Progenitor cell of endocrine pancreas (in vitro differentiated cells): Measurements from ENCODE around the gene RNF31. TPM values are rescaled to one million over a fixed set of nuclear protein-coding genes. Genes with fewer than 3 reads are reported as not detected.

Experiments
- DNase-seq: peaks from one replicate; pipeline ENCODE4 v3.0.0; 2021; ENCODE audit warnings: low spot score; ENCODE audit not compliant: unreplicated experiment
- H3K27ac Mint-ChIP-seq: 2 replicates; pipeline ENCODE4 v1.8.0; 2021; ENCODE audit warnings: mild to moderate bottlenecking, moderate library complexity, mixed read lengths
- H3K27me3 Mint-ChIP-seq: 2 replicates; pipeline ENCODE4 v1.8.0; 2021; ENCODE audit warnings: mixed read lengths
- H3K36me3 Mint-ChIP-seq: 2 replicates; pipeline ENCODE4 v1.8.0; 2022; ENCODE audit warnings: mixed read lengths; ENCODE audit not compliant: insufficient read depth
- H3K4me1 Mint-ChIP-seq: 2 replicates; pipeline ENCODE4 v1.8.0; 2021; ENCODE audit warnings: low read depth, mixed read lengths
- H3K4me3 Mint-ChIP-seq: 2 replicates; pipeline ENCODE4 v1.8.0; 2021; ENCODE audit warnings: low read depth, mild to moderate bottlenecking, moderate library complexity, mixed read lengths
- H3K9me3 Mint-ChIP-seq: 2 replicates; pipeline ENCODE4 v1.8.0; 2021; ENCODE audit warnings: low read depth, mixed read lengths
- total RNA-seq: library from RNA; stranded (reverse); gene quantifications from 2 replicates; pipeline ENCODE4 v1.2.1, GENCODE V29; 2021
- TF ChIP-seq, protein P1 (sequence below): fragments of 200-600 bp; sonication (generic); IDR thresholded peaks from one replicate; pipeline ENCODE4 v1.5.0; 2021; ENCODE audit warnings: antibody characterized with exemption, mild to moderate bottlenecking; ENCODE audit not compliant: unreplicated experiment

Gene RNF31
- total RNA-seq, 1 donor from 2014 or later, result 104 TPM

DNA sequence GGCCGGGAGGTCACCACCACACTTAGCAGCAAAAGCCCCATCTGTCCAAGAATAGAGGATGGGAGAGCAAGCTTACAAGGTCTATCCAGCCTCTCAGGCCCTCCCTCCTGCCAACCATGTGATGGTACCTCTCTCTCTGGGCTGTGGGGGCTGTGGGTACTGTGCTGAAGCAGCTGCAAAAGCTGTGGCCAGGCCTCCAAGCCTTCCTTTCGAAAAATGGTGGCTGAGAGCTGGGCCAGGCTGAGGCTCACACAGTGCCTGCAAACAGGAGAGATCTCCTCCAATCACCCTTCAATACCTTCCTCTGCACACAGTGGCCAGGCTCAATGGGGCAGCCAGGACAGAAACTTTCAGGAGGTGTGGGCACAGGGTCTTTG, 40.2 kb downstream of the RNF31 start:
- H3K9me3 Mint-ChIP-seq, result no peaks in the 10 kb centered on the region
- H3K36me3 Mint-ChIP-seq, result peaks cover 19% of the 10 kb centered on the region
- H3K27me3 Mint-ChIP-seq, result no peaks in the 10 kb centered on the region
- peaks cover 13% of the 10 kb centered on the region for H3K4me1 Mint-ChIP-seq
- H3K27ac Mint-ChIP-seq, result peak overlapping the region; percentile 96
- peak overlapping the region; percentile 92 for H3K4me3 Mint-ChIP-seq
- no peak for DNase-seq
- TF ChIP-seq, protein P1, sequence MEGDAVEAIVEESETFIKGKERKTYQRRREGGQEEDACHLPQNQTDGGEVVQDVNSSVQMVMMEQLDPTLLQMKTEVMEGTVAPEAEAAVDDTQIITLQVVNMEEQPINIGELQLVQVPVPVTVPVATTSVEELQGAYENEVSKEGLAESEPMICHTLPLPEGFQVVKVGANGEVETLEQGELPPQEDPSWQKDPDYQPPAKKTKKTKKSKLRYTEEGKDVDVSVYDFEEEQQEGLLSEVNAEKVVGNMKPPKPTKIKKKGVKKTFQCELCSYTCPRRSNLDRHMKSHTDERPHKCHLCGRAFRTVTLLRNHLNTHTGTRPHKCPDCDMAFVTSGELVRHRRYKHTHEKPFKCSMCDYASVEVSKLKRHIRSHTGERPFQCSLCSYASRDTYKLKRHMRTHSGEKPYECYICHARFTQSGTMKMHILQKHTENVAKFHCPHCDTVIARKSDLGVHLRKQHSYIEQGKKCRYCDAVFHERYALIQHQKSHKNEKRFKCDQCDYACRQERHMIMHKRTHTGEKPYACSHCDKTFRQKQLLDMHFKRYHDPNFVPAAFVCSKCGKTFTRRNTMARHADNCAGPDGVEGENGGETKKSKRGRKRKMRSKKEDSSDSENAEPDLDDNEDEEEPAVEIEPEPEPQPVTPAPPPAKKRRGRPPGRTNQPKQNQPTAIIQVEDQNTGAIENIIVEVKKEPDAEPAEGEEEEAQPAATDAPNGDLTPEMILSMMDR, result no peak

DNA sequence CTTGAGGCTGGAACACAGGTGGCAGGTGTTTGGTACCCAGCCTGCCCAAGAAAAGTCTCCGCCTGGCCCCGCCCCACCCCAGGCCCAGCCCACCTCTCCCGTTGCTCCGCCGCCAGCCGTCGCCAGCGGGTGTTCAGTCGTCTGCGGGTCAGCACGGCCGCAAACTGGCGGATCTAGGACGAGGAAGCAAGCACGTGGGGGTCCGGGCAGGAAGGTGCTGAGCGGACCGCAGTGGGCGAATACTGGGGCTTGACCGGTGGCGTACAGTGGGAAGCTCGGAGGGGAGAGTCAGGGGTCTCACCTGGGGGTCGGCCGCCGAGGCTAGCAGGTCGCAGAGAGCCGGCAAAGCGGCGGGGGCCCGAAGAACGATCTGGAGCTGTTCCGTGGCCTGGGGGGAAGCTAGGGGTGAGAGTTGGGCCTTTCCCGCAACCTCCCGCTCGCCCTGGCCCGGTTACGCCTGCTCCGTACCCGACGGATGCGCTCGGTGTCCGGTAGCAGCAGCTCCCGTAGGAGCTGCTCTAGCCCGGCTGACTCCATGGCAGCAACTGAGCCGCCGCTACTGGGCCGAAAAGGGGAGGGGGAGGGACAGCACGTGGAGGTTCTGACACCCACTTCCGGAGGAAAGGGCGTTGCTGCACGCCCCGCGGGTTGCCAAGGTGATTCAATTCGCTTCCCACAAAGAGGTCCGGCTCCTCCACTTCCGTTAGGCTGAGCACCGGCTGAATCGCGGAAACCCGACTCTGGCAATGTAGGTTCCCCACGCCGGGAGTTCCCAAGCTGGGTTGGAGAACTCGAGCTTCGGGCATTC, 41.2 kb downstream of the RNF31 start, which contains the start of gene IPO4:
TSS of gene IPO4 (minus strand) at position 566 of the 808 bp plus-strand sequence. CDS start at position 537, 29 bp downstream.
- H3K9me3 Mint-ChIP-seq, result no peaks in the 10 kb centered on the region
- TF ChIP-seq, protein P1, result no peak
- peaks cover 13% of the 10 kb centered on the region for H3K4me1 Mint-ChIP-seq
- H3K27me3 Mint-ChIP-seq, result no peaks in the 10 kb centered on the region
- DNase-seq, result peak; percentile 88
- peaks cover 22% of the 10 kb centered on the region for H3K36me3 Mint-ChIP-seq
- H3K4me3 Mint-ChIP-seq, result peak within 1 kb of the TSS; percentile 92
- H3K27ac Mint-ChIP-seq, result peak within 1 kb of the TSS; percentile 96

DNA sequence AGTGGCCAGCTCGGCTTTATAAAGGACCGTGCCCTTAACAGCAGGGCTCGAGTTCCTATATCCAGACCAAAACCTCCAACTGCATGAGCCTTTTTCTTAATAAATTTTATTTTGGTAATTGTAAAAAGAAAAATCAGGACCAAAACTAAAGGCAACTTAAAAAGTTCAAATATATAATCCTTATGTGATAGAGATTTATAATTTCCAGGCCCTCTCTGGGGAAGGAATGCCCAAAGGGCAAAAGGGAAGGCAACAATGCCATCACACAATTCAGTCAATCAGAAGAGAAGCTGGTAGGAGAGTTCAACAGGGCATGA, 41.7 kb downstream of the RNF31 start:
- TF ChIP-seq, protein P1, result no peak
- Mint-ChIP-seq H3K4me1 (peaks cover 14% of the 10 kb centered on the region), H3K27ac (peak overlapping the region; percentile 96), H3K36me3 (peaks cover 22% of the 10 kb centered on the region), H3K4me3 (peak overlapping the region; percentile 92), H3K9me3 (no peaks in the 10 kb centered on the region), H3K27me3 (no peaks in the 10 kb centered on the region)
- DNase-seq, result no peak

DNA sequence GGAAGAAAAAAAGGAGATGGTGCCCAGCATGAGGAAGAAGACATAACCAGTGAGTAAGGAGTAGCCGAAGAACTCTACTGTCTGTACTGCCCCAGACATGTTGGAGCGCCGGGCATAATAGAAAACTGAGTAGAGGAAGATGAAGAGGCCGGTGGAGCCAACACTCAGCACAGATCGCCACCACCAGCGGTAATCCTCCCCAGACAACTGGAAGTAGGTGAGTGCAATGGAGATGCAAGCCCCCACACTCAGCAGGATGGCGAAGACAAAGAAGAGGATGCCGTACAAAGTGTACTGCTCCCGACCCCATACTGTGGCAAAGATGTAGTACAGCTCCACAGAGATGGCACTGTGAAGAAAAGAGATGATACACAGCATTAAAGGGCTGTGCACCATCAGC, 42.2 kb downstream of the RNF31 start:
- peaks cover 23% of the 10 kb centered on the region for H3K36me3 Mint-ChIP-seq
- H3K4me3 Mint-ChIP-seq, result peak overlapping the region; percentile 92
- H3K27me3 Mint-ChIP-seq, result no peaks in the 10 kb centered on the region
- peak overlapping the region; percentile 4 for H3K27ac Mint-ChIP-seq
- TF ChIP-seq, protein P1, result no peak
- no peaks in the 10 kb centered on the region for H3K9me3 Mint-ChIP-seq
- no peak for DNase-seq
- peaks cover 17% of the 10 kb centered on the region for H3K4me1 Mint-ChIP-seq

DNA sequence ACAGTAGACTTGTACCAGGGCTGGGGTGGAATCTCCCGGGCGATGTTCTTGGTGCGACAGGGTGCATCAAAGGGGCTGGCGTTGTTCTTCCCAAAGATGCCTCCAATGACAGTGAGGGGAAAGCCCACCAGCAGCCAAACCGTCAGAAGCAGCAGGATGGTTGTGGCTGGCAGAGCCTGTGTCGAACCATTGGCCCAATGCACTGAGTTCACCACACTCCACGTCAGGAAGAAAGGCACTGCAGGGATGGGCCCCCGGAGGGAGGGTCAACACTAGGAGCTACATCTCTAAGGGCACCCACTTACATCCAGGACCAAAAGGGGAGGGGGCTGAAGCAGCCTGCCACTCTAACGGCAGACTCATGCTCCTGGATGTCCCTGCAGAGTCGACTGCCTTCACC, 43.1 kb downstream of the RNF31 start:
- Mint-ChIP-seq H3K36me3 (peaks cover 23% of the 10 kb centered on the region), H3K4me1 (peaks cover 22% of the 10 kb centered on the region), H3K27ac (no peak overlapping the region), H3K27me3 (no peaks in the 10 kb centered on the region), H3K4me3 (no peak overlapping the region), H3K9me3 (no peaks in the 10 kb centered on the region)
- DNase-seq, result no peak
- TF ChIP-seq, protein P1, result no peak
